Stimulated activated naive CD8-positive, alpha-beta T cell treated with anti-CD3 and anti-CD28 coated beads, Interleukin-15, amount 100 ng/mL, for 72 hours (primary cell): ENCODE data around the gene LRRC51.
"Not testable (repeated sequence)": the region's sequence is repeated elsewhere in the genome, so short reads cannot be mapped to it uniquely, and the experiment has no call there.

Experiments
- ATAC-seq: fragments of 150-1000 bp; cut with Tn5 transposase; 2 replicates; pipeline ENCODE4 v1.10.0; 2021; ENCODE audit warnings: mild to moderate bottlenecking, moderate library complexity
- DNase-seq, 2 donors: peaks; one replicate each; pipeline ENCODE4 v3.0.0; 2021 to 2022
- H3K27ac Mint-ChIP-seq, 2 donors: one replicate each; pipeline ENCODE4 v1.8.0; 2022; ENCODE audit warnings: mild to moderate bottlenecking in 2 of 2, mixed read lengths in 2 of 2, moderate library complexity in 2 of 2
- H3K27me3 Mint-ChIP-seq: one replicate; pipeline ENCODE4 v1.8.0; 2022; ENCODE audit warnings: mixed read lengths
- H3K4me1 Mint-ChIP-seq: one replicate; pipeline ENCODE4 v1.8.0; 2022; ENCODE audit warnings: mild to moderate bottlenecking, mixed read lengths
- H3K4me3 Mint-ChIP-seq, 2 donors: one replicate each; pipeline ENCODE4 v1.8.0; 2022; ENCODE audit warnings: mild to moderate bottlenecking in 2 of 2, mixed read lengths in 2 of 2, moderate library complexity in 1 of 2
- H3K9me3 Mint-ChIP-seq, 2 donors: one replicate each; pipeline ENCODE4 v1.8.0; 2022; ENCODE audit warnings: mixed read lengths in 2 of 2

LRRC51 gene

DNA sequence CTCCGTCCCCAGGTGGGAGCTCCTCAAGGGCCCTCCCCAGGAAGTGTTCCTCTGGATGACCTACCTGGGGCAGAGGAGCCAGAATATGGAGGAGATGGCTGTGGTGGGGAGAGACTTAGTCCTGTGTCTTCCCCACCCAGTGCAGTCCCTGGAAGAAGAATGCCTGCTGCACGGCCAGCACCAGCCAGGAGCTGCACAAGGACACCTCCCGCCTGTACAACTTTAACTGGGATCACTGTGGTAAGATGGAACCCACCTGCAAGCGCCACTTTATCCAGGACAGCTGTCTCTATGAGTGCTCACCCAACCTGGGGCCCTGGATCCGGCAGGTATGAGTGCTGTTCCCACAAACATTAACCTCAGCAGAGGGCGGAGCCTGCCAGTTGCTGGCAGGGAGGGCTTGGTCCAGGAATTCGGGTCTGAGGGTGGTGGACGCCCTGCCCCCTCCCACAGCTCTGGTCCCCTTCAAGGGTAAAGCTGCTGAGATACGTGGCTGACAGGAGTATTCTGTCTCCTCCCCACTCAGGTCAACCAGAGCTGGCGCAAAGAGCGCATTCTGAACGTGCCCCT lies 58.3 kb downstream of the LRRC51 start:
- no peak overlapping the region for H3K27ac Mint-ChIP-seq
- H3K4me3 Mint-ChIP-seq, result no peak overlapping the region
- H3K27me3 Mint-ChIP-seq, result no peaks in the 10 kb centered on the region
- peaks cover 8% of the 10 kb centered on the region for H3K4me1 Mint-ChIP-seq
- H3K9me3 Mint-ChIP-seq, result no peaks in the 10 kb centered on the region
- ATAC-seq (no peak), DNase-seq (no peak)

DNA sequence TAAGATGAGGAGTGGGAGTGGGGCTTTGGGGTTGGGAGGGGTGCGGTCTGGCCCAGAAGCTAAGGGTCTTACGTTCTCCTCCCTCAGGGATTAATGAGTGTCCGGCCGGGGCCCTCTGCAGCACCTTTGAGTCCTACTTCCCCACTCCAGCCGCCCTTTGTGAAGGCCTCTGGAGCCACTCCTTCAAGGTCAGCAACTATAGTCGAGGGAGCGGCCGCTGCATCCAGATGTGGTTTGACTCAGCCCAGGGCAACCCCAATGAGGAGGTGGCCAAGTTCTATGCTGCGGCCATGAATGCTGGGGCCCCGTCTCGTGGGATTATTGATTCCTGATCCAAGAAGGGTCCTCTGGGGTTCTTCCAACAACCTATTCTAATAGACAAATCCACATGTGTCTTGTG lies 58.9 kb downstream of the LRRC51 start:
- peaks cover 8% of the 10 kb centered on the region for H3K4me1 Mint-ChIP-seq
- no peak overlapping the region for H3K27ac Mint-ChIP-seq
- no peaks in the 10 kb centered on the region for H3K27me3 Mint-ChIP-seq
- no peaks in the 10 kb centered on the region for H3K9me3 Mint-ChIP-seq
- no peak overlapping the region for H3K4me3 Mint-ChIP-seq
- DNase-seq (no peak), ATAC-seq (no peak)

DNA sequence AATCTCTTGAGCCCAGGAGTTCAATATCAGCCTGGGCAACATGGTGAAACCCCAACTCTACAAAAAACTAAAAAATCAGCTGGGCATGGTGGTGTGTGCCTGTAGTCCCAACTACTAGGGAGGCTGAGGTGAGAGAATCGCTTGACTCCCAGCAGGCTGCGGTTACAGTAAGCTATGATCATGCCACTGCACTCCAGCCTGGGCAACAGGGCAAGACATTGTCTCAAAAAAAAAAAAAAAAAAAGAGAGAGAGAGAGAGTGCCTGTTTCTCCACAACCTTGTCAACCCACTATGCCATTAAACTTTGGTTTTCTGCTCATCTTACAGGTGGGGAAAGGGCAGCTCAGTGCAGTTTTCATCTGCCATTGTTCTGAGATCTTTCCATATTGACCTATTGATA lies 60.0 kb downstream of the LRRC51 start:
- H3K27ac Mint-ChIP-seq, result no peak overlapping the region

DNA sequence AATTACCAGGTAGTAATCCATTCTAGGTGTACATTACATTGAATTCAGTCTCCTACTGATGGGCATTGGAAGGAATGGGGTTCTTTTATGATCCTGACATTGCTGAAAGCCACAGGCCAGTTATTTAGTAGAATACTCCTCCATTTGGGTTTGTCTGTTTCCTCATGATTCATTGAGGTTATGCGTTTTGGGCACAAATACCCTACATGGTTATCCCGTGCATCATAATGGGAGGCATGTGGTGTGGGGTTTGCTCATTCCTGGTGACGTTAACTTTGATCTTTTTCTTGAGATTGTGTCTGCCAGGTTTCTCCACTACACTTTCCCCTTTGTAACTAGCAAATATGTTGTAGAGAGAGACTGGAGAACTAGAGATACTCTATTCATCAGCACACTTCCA lies 60.4 kb downstream of the LRRC51 start:
- H3K27me3 Mint-ChIP-seq, result no peaks in the 10 kb centered on the region
- peak in 1 of 2 donors; percentile 47 for DNase-seq
- no peak overlapping the region for H3K4me3 Mint-ChIP-seq
- peak overlapping the region in 1 of 2 donors; percentile 28 for H3K27ac Mint-ChIP-seq
- H3K4me1 Mint-ChIP-seq, result peaks cover 7% of the 10 kb centered on the region
- ATAC-seq, result peak; percentile 81
- no peaks in the 10 kb centered on the region for H3K9me3 Mint-ChIP-seq

More for the DNA sequence above, 60.0 kb downstream of the LRRC51 start:
- H3K4me1 Mint-ChIP-seq, result peaks cover 8% of the 10 kb centered on the region
- DNase-seq (no peak), ATAC-seq (peak; percentile 24)
- no peak overlapping the region for H3K4me3 Mint-ChIP-seq
- H3K27me3 Mint-ChIP-seq, result no peaks in the 10 kb centered on the region
- no peaks in the 10 kb centered on the region for H3K9me3 Mint-ChIP-seq

DNA sequence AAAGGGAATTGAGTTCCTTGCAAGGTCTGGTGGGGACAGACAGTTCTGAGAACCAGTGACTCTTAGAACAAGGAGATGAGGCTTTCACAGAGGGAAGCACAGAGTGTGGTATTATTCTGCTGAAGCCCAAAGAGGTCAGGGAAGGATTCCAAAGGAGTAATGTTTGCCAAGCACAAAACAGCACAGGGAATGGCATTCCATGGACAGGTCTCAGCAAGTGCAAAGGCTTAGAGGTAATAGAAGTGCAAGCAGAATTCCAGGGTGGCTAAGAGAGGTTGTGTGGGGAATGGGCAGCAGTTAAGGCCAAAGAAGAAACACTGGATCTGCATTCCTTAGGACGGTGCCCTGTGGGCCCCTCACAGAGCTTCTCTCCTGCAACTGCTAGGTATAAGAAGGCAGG lies 61.4 kb downstream of the LRRC51 start:
- H3K27ac Mint-ChIP-seq, H3K27me3 Mint-ChIP-seq, H3K9me3 Mint-ChIP-seq, ATAC-seq, H3K4me3 Mint-ChIP-seq, H3K4me1 Mint-ChIP-seq, DNase-seq: not testable (repeated sequence)

DNA sequence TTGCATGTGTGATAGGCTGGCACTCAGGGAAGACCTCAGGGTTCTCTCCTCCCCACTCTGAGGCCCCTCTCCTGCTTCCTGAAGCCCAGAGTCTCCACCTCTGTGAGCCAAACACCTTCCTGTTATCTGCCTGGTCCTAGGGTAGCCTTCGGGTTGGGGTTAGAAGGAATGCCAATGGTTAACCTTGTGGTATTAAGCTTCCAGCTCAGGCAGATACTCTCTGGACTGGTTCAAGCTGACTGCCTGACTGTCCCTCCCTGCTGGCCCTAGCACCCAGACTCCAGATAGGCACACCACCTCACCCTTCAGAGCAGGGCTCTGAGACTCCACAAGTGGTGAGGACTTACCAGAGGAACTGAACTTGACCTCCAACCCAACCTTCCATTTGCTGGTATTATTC lies 61.9 kb downstream of the LRRC51 start:
- not testable (repeated sequence) for DNase-seq, H3K27me3 Mint-ChIP-seq, H3K27ac Mint-ChIP-seq, ATAC-seq, H3K9me3 Mint-ChIP-seq, H3K4me3 Mint-ChIP-seq, H3K4me1 Mint-ChIP-seq

DNA sequence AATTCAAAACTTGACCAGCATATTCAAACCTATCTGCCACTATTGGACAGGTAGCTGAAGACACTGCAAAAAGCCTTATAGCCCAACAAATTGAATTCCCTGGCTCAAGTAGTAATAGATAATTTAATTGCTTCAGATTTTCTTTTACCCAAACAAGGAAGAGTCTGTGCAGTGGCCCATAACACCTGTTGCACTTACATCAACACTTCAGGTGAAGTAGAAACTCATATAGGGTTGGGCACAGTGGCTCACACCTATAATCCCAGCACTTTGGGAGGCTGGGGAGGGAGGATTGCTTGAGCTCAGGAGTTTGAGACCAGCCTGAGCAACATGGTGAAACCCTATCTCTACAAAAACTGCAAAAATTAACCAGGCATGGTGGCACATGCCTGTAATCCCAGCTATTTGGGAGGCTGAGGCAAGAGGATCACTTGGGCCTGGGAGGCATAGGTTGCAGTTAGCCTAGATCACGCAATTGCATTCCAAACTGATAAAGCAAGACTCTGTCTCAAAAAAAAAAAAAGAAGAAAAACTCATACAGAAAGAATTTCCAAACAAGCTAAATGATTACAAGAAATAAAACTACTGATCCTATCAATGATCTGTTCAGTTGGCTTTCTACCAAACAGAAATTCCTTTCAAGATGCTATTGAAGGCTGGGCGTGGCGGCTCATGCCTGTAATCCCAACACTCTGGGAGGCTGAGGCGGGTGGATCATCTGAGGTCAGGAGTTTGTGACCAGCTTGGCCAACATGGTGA lies 64.3 kb downstream of the LRRC51 start:
- ATAC-seq, result no peak
- no peak overlapping the region for H3K4me3 Mint-ChIP-seq

More for the DNA sequence above, 64.3 kb downstream of the LRRC51 start:
- no peaks in the 10 kb centered on the region for H3K9me3 Mint-ChIP-seq
- no peak for DNase-seq
- no peaks in the 10 kb centered on the region for H3K27me3 Mint-ChIP-seq
- no peak overlapping the region for H3K27ac Mint-ChIP-seq
- no peaks in the 10 kb centered on the region for H3K4me1 Mint-ChIP-seq
